Lung (tissue), 12 donors: ENCODE results near the gene GATB. TPM values are rescaled to one million over a fixed set of nuclear protein-coding genes. Genes with fewer than 3 reads are reported as not detected.
A peak's percentile ranks its signal among the peaks of the same experiment; 100 is the strongest.

ENCODE experiments used
- ATAC-seq: fragments of 200-7000 bp; cut with Tn5 transposase; one replicate; pipeline ENCODE4 v1.9.1; 2020; ENCODE audit warnings: moderate number of reproducible peaks; ENCODE audit not compliant: insufficient read depth, low FRiP score
- DNase-seq, 3 donors: peaks; one replicate each; pipeline ENCODE4 v3.0.0-alpha.2; 2013 to 2017
- H3K27ac ChIP-seq, 2 donors: one replicate each; pipeline ENCODE4 v1.5.1; 2013; ENCODE audit warnings: mild to moderate bottlenecking in 2 of 2, moderate library complexity in 2 of 2, control low read depth in 1 of 2, inconsistent platforms in 1 of 2, low read depth in 1 of 2, low read length in 1 of 2
- H3K27me3 ChIP-seq, 3 donors: one replicate each; pipeline ENCODE4 v1.5.1; 2013; ENCODE audit warnings: low read length in 2 of 3; ENCODE audit not compliant: control insufficient read depth in 3 of 3, insufficient read depth in 3 of 3
- H3K36me3 ChIP-seq, 4 donors: one replicate each; pipeline ENCODE4 v1.5.1; 2013; ENCODE audit warnings: low read length in 4 of 4, mild to moderate bottlenecking in 1 of 4, moderate library complexity in 1 of 4; ENCODE audit not compliant: control insufficient read depth in 4 of 4, insufficient read depth in 4 of 4
- H3K4me1 ChIP-seq, 5 donors: one replicate each; pipeline ENCODE4 v1.5.1; 2013; ENCODE audit warnings: low read length in 5 of 5, mild to moderate bottlenecking in 2 of 5, moderate library complexity in 1 of 5; ENCODE audit not compliant: control insufficient read depth in 5 of 5, insufficient read depth in 5 of 5
- H3K4me3 ChIP-seq: one replicate; pipeline ENCODE4 v1.5.1; 2013; ENCODE audit warnings: mild to moderate bottlenecking, control low read depth, moderate library complexity
- H3K9ac ChIP-seq, 2 donors: one replicate each; pipeline ENCODE4 v1.5.1; 2013; ENCODE audit warnings: low read length in 2 of 2, control low read depth in 1 of 2; ENCODE audit not compliant: insufficient read depth in 1 of 2
- H3K9me3 ChIP-seq, 4 donors: one replicate each; pipeline ENCODE4 v1.5.1; 2013; ENCODE audit warnings: low read length in 3 of 4, mild to moderate bottlenecking in 1 of 4, moderate library complexity in 1 of 4; ENCODE audit not compliant: control insufficient read depth in 4 of 4, insufficient read depth in 3 of 4
- WGBS, 2 donors: extraction: QIAGEN DNeasy Blood & Tissue Kit; methylation state at CpG; one replicate each; pipeline ENCODE4 v1.1.7; 2013; 5-methylcytosine and 5-hydroxymethylcytosine counted together
- polyA plus RNA-seq, 2 donors: library from polyadenylated mRNA; stranded (reverse); fragments of 200-250 nt; gene quantifications; one replicate each; pipeline ENCODE4 v1.2.1, GENCODE V29; 2013
- total RNA-seq, 2 donors: library from RNA; depleted of rRNA in 1 of 2; stranded (reverse); fragments of >200 nt in 1 of 2; gene quantifications; one replicate each; pipeline ENCODE4 v1.2.1, GENCODE V29; 2014 to 2021
- TF ChIP-seq, protein P1 (sequence below): IDR thresholded peaks from 2 replicates; pipeline ENCODE4 v1.5.1; 2012; ENCODE audit warnings: mild to moderate bottlenecking; ENCODE audit errors: control extremely low read depth, extremely low read depth
- donor health status: control.
- donor health status: control.
- donor health status: Bipolar disorder and iron deficiency.
- donor health status: healthy.
- donor health status: DM: yes; HTN: yes; CAD: no.

GATB gene
- total and polyA plus RNA-seq, 4 donors = 11.0 to 18.4 (median 15.6) TPM

GRCh38 chr4:151777471-151777870, 16.7 kb upstream of the GATB start:
- H3K27me3 ChIP-seq = no peaks in the 10 kb centered on the region
- peaks cover 0 to 10% (median 0%) of the 10 kb centered on the region in 5 donors for H3K4me1 ChIP-seq
- WGBS, 2 donors = 67 to 91% methylated on average over 1 of the region's 1 CpG

GRCh38 chr4:151774324-151774723, 13.5 kb upstream of the GATB start:
- TF ChIP-seq, protein P1, sequence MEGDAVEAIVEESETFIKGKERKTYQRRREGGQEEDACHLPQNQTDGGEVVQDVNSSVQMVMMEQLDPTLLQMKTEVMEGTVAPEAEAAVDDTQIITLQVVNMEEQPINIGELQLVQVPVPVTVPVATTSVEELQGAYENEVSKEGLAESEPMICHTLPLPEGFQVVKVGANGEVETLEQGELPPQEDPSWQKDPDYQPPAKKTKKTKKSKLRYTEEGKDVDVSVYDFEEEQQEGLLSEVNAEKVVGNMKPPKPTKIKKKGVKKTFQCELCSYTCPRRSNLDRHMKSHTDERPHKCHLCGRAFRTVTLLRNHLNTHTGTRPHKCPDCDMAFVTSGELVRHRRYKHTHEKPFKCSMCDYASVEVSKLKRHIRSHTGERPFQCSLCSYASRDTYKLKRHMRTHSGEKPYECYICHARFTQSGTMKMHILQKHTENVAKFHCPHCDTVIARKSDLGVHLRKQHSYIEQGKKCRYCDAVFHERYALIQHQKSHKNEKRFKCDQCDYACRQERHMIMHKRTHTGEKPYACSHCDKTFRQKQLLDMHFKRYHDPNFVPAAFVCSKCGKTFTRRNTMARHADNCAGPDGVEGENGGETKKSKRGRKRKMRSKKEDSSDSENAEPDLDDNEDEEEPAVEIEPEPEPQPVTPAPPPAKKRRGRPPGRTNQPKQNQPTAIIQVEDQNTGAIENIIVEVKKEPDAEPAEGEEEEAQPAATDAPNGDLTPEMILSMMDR = no peak
- Histone ChIP-seq H3K9me3 (peaks cover 0 to 4% (median 1%) of the 10 kb centered on the region in 4 donors), H3K36me3 (no peaks in the 10 kb centered on the region), H3K9ac (no peak overlapping the region), H3K27me3 (peaks cover 0 to 6% (median 0%) of the 10 kb centered on the region in 3 donors), H3K4me3 (no peak overlapping the region), H3K27ac (no peak overlapping the region), H3K4me1 (peaks cover 0 to 3% (median 0%) of the 10 kb centered on the region in 5 donors)
- DNase-seq (no peak), ATAC-seq (no peak)

More at GRCh38 chr4:151777471-151777870, 16.7 kb upstream of the GATB start:
- H3K9ac ChIP-seq = no peak overlapping the region
- H3K4me3 ChIP-seq = no peak overlapping the region
- DNase-seq (no peak), ATAC-seq (no peak)
- TF ChIP-seq, protein P1 = no peak
- H3K36me3 ChIP-seq = no peaks in the 10 kb centered on the region
- H3K27ac ChIP-seq = no peak overlapping the region
- peaks cover 0 to 4% (median 1%) of the 10 kb centered on the region in 4 donors for H3K9me3 ChIP-seq

GRCh38 chr4:151772274-151772673, 11.5 kb upstream of the GATB start:
- TF ChIP-seq, protein P1 = no peak
- Histone ChIP-seq H3K4me3 (no peak overlapping the region), H3K4me1 (no peaks in the 10 kb centered on the region), H3K27ac (no peak overlapping the region), H3K9me3 (peaks cover 0 to 4% (median 1%) of the 10 kb centered on the region in 4 donors), H3K9ac (no peak overlapping the region), H3K27me3 (peaks cover 0 to 6% (median 0%) of the 10 kb centered on the region in 3 donors), H3K36me3 (no peaks in the 10 kb centered on the region)
- DNase-seq (no peak), ATAC-seq (no peak)
- 77 to 88% methylated on average over 3 of the region's 3 CpGs for WGBS, 2 donors

DNA sequence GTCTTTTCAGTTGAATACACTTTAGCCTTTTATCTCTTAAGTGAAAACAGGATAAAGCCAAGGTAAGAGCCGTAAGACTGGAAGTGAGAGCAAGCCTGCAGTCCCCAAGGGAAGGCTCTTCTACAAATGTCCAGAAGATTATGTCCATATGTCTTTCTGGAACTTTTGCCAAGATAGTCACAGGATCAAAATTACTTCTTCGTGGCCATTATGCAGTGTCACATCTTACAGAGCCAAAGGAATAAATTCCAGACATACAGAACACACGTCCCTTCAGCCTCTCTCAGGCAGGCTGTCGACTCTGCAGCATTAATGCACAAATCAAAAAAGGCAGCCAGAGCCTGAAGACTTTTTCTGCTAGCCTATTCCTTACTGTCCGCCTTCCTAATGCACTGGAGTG, 10.9 kb upstream of the GATB start:
- Histone ChIP-seq H3K27me3 (peaks cover 0 to 6% (median 0%) of the 10 kb centered on the region in 3 donors), H3K9ac (no peak overlapping the region), H3K4me1 (no peaks in the 10 kb centered on the region), H3K4me3 (no peak overlapping the region), H3K27ac (no peak overlapping the region), H3K36me3 (no peaks in the 10 kb centered on the region), H3K9me3 (peaks cover 0 to 4% (median 1%) of the 10 kb centered on the region in 4 donors)
- DNase-seq (peak in 2 of 3 donors; percentile 57 to 61), ATAC-seq (no peak)
- TF ChIP-seq, protein P1 = no peak
- whole genome bisulfite sequencing, 2 donors = 61 to 77% methylated on average over 5 of the region's 5 CpGs
